Small intestine (tissue), 7 donors: ENCODE measurements around the gene UBIAD1. TPM values are rescaled to one million over a fixed set of nuclear protein-coding genes. Genes with fewer than 3 reads are reported as not detected.

Experiments used
- DNase-seq, 2 donors: peaks; one replicate each; pipeline versions ENCODE4 v3.0.0 to v3.0.0-alpha.2; 2013
- FAIRE-seq: peaks from 2 replicates; lab custom pipeline; 2012; peaks lifted over from hg19 to GRCh38; lab: Jason Lieb, UNC
- H3K27ac ChIP-seq, 3 donors: one replicate each; pipeline ENCODE4 v1.5.1; 2013; ENCODE audit warnings: low read length in 2 of 3, mild to moderate bottlenecking in 2 of 3, control low read depth in 1 of 3, inconsistent platforms in 1 of 3, low read depth in 1 of 3, moderate library complexity in 1 of 3
- H3K27me3 ChIP-seq, 3 donors: one replicate each; pipeline ENCODE4 v1.6.1; 2013; ENCODE audit warnings: low read length in 3 of 3, inconsistent platforms in 1 of 3; ENCODE audit not compliant: control insufficient read depth in 3 of 3, insufficient read depth in 3 of 3
- H3K36me3 ChIP-seq, 3 donors: one replicate each; pipeline ENCODE4 v1.6.1; 2013; ENCODE audit warnings: low read length in 3 of 3, inconsistent platforms in 1 of 3, low read depth in 1 of 3, mild to moderate bottlenecking in 1 of 3, moderate library complexity in 1 of 3; ENCODE audit not compliant: control insufficient read depth in 3 of 3, insufficient read depth in 2 of 3
- H3K4me1 ChIP-seq, 3 donors: one replicate each; pipeline ENCODE4 v1.6.1; 2013; ENCODE audit warnings: low read length in 2 of 3, inconsistent platforms in 1 of 3, low read depth in 1 of 3, mild to moderate bottlenecking in 1 of 3, moderate library complexity in 1 of 3; ENCODE audit not compliant: control insufficient read depth in 3 of 3, insufficient read depth in 2 of 3
- H3K4me3 ChIP-seq, 3 donors: one replicate each; pipeline ENCODE4 v1.5.1; 2013; ENCODE audit warnings: low read length in 3 of 3, control low read depth in 1 of 3, inconsistent platforms in 1 of 3, low read depth in 1 of 3, mild to moderate bottlenecking in 1 of 3, moderate library complexity in 1 of 3
- H3K9me3 ChIP-seq, 2 donors: one replicate each; pipeline ENCODE4 v1.6.1; 2013; ENCODE audit warnings: low read depth in 1 of 2, low read length in 1 of 2; ENCODE audit not compliant: control insufficient read depth in 2 of 2, insufficient read depth in 1 of 2
- WGBS, 3 donors: extraction: QIAGEN DNeasy Blood & Tissue Kit; methylation state at CpG; one replicate each; pipeline ENCODE4 v1.1.7; 2013; 5-methylcytosine and 5-hydroxymethylcytosine counted together
- polyA plus RNA-seq, 4 donors: library from polyadenylated mRNA; stranded (reverse) in 3 of 4; unstranded in 1 of 4; fragments of 200-250 nt in 3 of 4; fragments of 120-200 nt in 1 of 4; gene quantifications; one replicate each; pipeline versions ENCODE4 v1.2.1 to v1.2.3, GENCODE V29; 2013
- donor health status: healthy with polysubstance abuse.
- donor health status: control.
- donor health status: control.
- donor health status: Bipolar disorder and iron deficiency.
- donor health status: healthy.

The UBIAD1 gene
- polyA plus RNA-seq, 4 donors = 3.2 to 12.8 (median 7.3) TPM

DNA sequence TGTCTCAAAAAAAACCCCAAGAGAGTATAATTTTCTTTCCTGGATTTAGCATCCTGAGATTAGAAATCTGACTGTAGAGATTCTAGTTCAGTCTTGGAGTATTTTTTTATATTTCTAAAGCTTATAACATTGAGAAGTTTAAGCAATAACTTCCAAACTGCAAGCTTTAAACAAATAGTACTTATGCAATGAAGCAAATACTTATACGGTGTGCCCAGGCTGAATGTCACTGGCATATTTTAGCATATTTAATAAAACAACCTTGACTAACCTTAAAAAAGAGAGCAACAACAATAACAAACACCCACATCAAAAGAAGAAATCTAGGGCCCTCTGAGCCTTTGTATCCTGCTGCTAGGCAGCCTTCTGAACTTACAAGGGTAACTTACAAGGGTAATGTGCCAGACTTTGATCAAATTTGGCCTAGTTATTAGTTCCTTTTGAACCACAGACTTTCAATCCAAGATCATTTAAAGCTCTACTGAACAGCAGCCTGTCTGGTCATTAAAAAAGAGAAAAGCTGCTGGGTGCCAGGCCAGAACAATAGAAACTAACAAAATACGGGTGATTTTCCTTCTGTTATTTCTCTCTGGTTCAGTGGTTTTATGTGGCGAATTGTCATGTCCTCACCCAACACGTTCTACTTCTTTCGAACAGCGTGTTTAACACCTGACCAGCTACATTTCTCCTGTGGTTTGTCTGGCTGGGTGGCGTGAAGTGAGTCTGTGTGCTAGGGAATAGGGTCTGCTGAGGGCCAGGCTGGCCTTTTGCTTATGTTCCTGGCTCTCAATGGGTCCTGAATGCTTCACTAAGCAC, 26.9 kb upstream of the UBIAD1 start:
- 83 to 89% (median 88%) methylated on average over 7 of the region's 7 CpGs for WGBS, 3 donors
- Histone ChIP-seq H3K4me3 (no peak overlapping the region), H3K4me1 (no peaks in the 10 kb centered on the region), H3K27ac (no peak overlapping the region), H3K36me3 (peaks cover 11 to 48% (median 22%) of the 10 kb centered on the region in 3 donors), H3K27me3 (no peaks in the 10 kb centered on the region), H3K9me3 (no peaks in the 10 kb centered on the region)
- FAIRE-seq = no peak
- no peak for DNase-seq

- no peaks in the 10 kb centered on the region for H3K27me3 ChIP-seq
- WGBS, 3 donors = 91 to 98% (median 94%) methylated on average over 4 of the region's 4 CpGs
- peaks cover 22 to 44% (median 27%) of the 10 kb centered on the region in 3 donors for H3K36me3 ChIP-seq
- no peak overlapping the region for H3K27ac ChIP-seq
- FAIRE-seq = no peak
- no peaks in the 10 kb centered on the region for H3K9me3 ChIP-seq
- no peak for DNase-seq
- no peak overlapping the region for H3K4me3 ChIP-seq
- H3K4me1 ChIP-seq = no peaks in the 10 kb centered on the region
Observed at GRCh38 chr1:11248169-11248568, 24.8 kb upstream of the UBIAD1 start.

DNA sequence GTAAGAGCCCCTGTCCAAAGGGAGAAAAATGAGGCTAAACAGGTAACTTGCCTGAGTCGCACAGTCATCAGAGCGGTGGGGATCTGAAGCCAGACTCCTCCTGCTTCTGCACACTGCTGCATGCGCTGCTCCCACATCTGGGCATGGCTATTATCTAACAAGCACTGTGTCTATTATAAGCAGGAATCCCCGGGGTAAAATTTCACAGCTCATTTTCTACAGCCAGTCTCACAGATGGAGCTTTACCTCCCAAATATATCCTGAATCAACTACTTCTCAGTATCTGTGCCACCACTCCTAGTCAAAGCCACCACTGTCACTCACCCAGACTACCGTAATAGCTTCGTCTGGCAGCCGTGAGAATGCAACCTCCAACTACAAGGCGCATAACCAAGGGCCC, 20.5 kb upstream of the UBIAD1 start:
- Histone ChIP-seq H3K4me1 (no peaks in the 10 kb centered on the region), H3K36me3 (peaks cover 26 to 59% (median 30%) of the 10 kb centered on the region in 3 donors), H3K27ac (no peak overlapping the region), H3K4me3 (no peak overlapping the region), H3K9me3 (no peaks in the 10 kb centered on the region), H3K27me3 (no peaks in the 10 kb centered on the region)
- 94 to 96% (median 95%) methylated on average over 8 of the region's 8 CpGs for WGBS, 3 donors
- no peak for FAIRE-seq
- DNase-seq = no peak

DNA sequence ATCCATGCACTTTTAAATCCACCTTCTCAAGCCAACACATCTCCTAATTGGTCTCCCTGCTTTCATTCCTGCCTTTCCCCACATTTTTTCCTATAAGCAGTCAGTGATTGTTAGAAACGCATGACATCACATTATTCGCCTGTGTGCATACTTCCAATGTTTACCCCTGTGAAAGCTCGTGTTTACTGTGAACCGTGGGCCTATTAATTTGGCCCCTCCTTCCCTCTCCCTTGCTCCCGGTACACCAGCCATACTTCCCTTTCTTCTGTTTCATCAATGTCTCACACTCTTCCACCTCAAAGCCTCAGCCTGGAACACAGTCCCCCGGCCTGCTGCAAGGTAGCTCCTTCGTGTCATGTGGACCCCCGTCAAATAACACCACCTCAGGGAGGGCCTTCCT, 19.8 kb upstream of the UBIAD1 start:
- no peak for FAIRE-seq
- WGBS, 3 donors = 77 to 89% (median 85%) methylated on average over 8 of the region's 8 CpGs
- DNase-seq = no peak

DNA sequence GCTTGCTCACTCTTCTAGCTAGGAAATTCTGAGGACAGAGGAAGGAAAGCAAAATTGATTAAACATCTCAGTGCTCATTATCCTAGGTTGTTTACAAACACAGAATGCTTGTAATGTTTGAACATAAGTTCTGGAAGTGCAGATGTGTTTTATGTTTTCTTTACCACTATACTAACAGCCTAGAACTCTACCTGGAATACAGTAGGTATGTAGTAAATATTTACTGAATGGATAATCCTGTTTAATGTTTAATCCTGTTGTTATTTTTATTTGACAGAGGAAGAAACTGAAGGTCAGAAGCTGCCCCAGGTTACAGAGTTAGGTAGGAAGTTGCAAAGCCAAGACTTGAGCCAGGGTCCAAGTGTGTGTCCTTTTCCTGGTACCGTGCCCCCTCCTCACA, 16.7 kb upstream of the UBIAD1 start:
- Histone ChIP-seq H3K27ac (no peak overlapping the region), H3K4me3 (no peak overlapping the region), H3K27me3 (no peaks in the 10 kb centered on the region), H3K4me1 (peaks cover 0 to under 1% (median 0%) of the 10 kb centered on the region in 3 donors), H3K36me3 (peaks cover 29 to 54% (median 29%) of the 10 kb centered on the region in 3 donors), H3K9me3 (no peaks in the 10 kb centered on the region)
- no peak for DNase-seq
- no peak for FAIRE-seq
- WGBS, 3 donors = 84 to 100% (median 94%) methylated on average over 1 of the region's 1 CpG

More for the DNA sequence above, 19.8 kb upstream of the UBIAD1 start:
- no peak overlapping the region for H3K4me3 ChIP-seq
- peaks cover 25 to 58% (median 30%) of the 10 kb centered on the region in 3 donors for H3K36me3 ChIP-seq
- H3K9me3 ChIP-seq = no peaks in the 10 kb centered on the region
- H3K27ac ChIP-seq = no peak overlapping the region
- H3K27me3 ChIP-seq = no peaks in the 10 kb centered on the region
- no peaks in the 10 kb centered on the region for H3K4me1 ChIP-seq

GRCh38 chr1:11262171-11263049, 10.6 kb upstream of the UBIAD1 start, which contains the start of gene MTOR:
Gene MTOR, minus strand, starts transcription at chr1:11262551. Its CDS starts 3,142 bp downstream, at chr1:11259409.
- Histone ChIP-seq H3K27me3 (no peaks in the 10 kb centered on the region), H3K4me1 (peaks cover 0 to 4% (median 0%) of the 10 kb centered on the region in 3 donors), H3K9me3 (no peaks in the 10 kb centered on the region), H3K27ac (peak within 1 kb of the TSS in 2 of 3 donors; percentile 66 to 85), H3K4me3 (peak within 1 kb of the TSS; percentile 93 to 96 (median 95)), H3K36me3 (peaks cover 4 to 11% (median 7%) of the 10 kb centered on the region in 3 donors)
- peak; percentile 99 to 100 for DNase-seq
- 0% methylated on average over 55 to 60 of the region's 60 CpGs for WGBS, 3 donors
- FAIRE-seq = peak; percentile 88

- no peaks in the 10 kb centered on the region for H3K27me3 ChIP-seq
- no peaks in the 10 kb centered on the region for H3K36me3 ChIP-seq
- no peak overlapping the region for H3K4me3 ChIP-seq
- peaks cover 0 to 2% (median 0%) of the 10 kb centered on the region in 3 donors for H3K4me1 ChIP-seq
- DNase-seq (no peak), FAIRE-seq (no peak)
- 82 to 85% (median 84%) methylated on average over 12 of the region's 12 CpGs for WGBS, 3 donors
- no peak overlapping the region for H3K27ac ChIP-seq
- H3K9me3 ChIP-seq = no peaks in the 10 kb centered on the region
Observed at GRCh38 chr1:11266268-11267074, 6.5 kb upstream of the UBIAD1 start.
